Panc1 (cell line): ENCODE results near the gene SLC43A1. TPM values are rescaled to one million over a fixed set of nuclear protein-coding genes. Genes with fewer than 3 reads are reported as not detected.

Experiments
- ATAC-seq: fragments of 200-7000 bp; cut with Tn5 transposase; 2 replicates; pipeline ENCODE4 v1.9.1; 2020; ENCODE audit warnings: mild to moderate bottlenecking, moderate library complexity
- BruUV-seq: library from RNA; stranded (reverse); fragments of 400-500 nt; replicated peaks from 2 replicates; lab custom pipeline; 2021; lab: Mats Ljungman, UMichigan
- CTCF ChIA-PET: fragments of 300-600 bp; sonication (Branson Sonifier 250); formaldehyde crosslinking; loops from one replicate; lab custom pipeline; 2022; ENCODE audit warnings: antibody characterized with exemption; lab: Charles Lee
- POLR2A ChIA-PET: fragments of 300-600 bp; sonication (Branson Sonifier 250); formaldehyde crosslinking; loops from one replicate; lab custom pipeline; 2022; ENCODE audit warnings: antibody characterized with exemption; lab: Charles Lee
- DNase-seq: peaks from one replicate; pipeline ENCODE4 v3.0.0-alpha.2; 2010; ENCODE audit warnings: low read depth, low spot score
- H3K27ac ChIP-seq: 2 replicates; pipeline ENCODE4 v1.5.1; 2011; ENCODE audit warnings: mild to moderate bottlenecking, low read length, inconsistent platforms
- H3K27me3 ChIP-seq: fragments of 200-500 bp; sonication (Bioruptor generic); 2 replicates; pipeline ENCODE4 v1.6.0; 2014; ENCODE audit warnings: low read length, inconsistent platforms; ENCODE audit not compliant: control insufficient read depth, insufficient read depth
- H3K36me3 ChIP-seq: fragments of 200-500 bp; sonication (Bioruptor generic); 2 replicates; pipeline ENCODE4 v1.5.1; 2014; ENCODE audit warnings: inconsistent platforms, mild to moderate bottlenecking, low read length, moderate library complexity; ENCODE audit not compliant: control insufficient read depth, insufficient read depth
- H3K4me1 ChIP-seq: 2 replicates; pipeline ENCODE4 v1.5.1; 2011; ENCODE audit warnings: inconsistent platforms, mild to moderate bottlenecking, low read length, moderate library complexity; ENCODE audit not compliant: control insufficient read depth, insufficient read depth
- H3K4me3 ChIP-seq, 2 experiments: 2 replicates each; pipeline ENCODE4 v1.5.1; 2011 to 2012; ENCODE audit warnings: low read depth in 2 of 2, low read length in 2 of 2, mild to moderate bottlenecking in 2 of 2, inconsistent platforms in 1 of 2, moderate library complexity in 1 of 2
- H3K9me3 ChIP-seq: fragments of 200-500 bp; sonication (Bioruptor generic); 2 replicates; pipeline ENCODE4 v1.5.1; 2014; ENCODE audit warnings: low read depth, mild to moderate bottlenecking, inconsistent platforms, low read length, moderate library complexity; ENCODE audit not compliant: control insufficient read depth, insufficient read depth
- CTCF ChIP-seq: fragments of 450-650 bp; IDR thresholded peaks from 2 replicates; pipeline ENCODE4 v1.5.1; 2017; ENCODE audit warnings: mild to moderate bottlenecking
- POLR2AphosphoS5 ChIP-seq: IDR thresholded peaks from 2 replicates; pipeline ENCODE4 v1.6.1; 2012; ENCODE audit warnings: mild to moderate bottlenecking, low read depth, low read length, moderate library complexity
- REST ChIP-seq, 2 experiments: IDR thresholded peaks; 2 replicates each; pipeline ENCODE4 v1.6.1; 2011 to 2012; ENCODE audit warnings: low read depth in 2 of 2, control low read depth in 1 of 2, low read length in 1 of 2, mild to moderate bottlenecking in 1 of 2, moderate library complexity in 1 of 2; ENCODE audit not compliant: insufficient read depth in 1 of 2
- SIN3A ChIP-seq: IDR thresholded peaks from 2 replicates; pipeline ENCODE4 v1.6.1; 2012; ENCODE audit warnings: low read depth, mild to moderate bottlenecking, low read length, moderate library complexity, borderline replicate concordance; ENCODE audit not compliant: insufficient read depth
- TCF7L2 ChIP-seq: IDR thresholded peaks from 2 replicates; pipeline ENCODE4 v1.6.1; 2011; ENCODE audit warnings: mild to moderate bottlenecking, low read depth, low read length, inconsistent platforms
- in situ Hi-C: cut with HindIII; loops from 2 replicates; pipeline ENCODE4 v1.10.0; 2016; ENCODE audit warnings: low sequenced_read_pairs, low pct_unique_long_range_greater_than_20kb
- intact Hi-C: fragments of 100-400 bp; cut with micrococcal nuclease; formaldehyde crosslinking; loops from one replicate; pipeline ENCODE4 v1.10.0; 2022; ENCODE audit not compliant: unreplicated experiment
- total RNA-seq: library from RNA; stranded (reverse); gene quantifications from one replicate; pipeline ENCODE4 v1.2.1, GENCODE V29; 2021; ENCODE audit not compliant: unreplicated experiment

The SLC43A1 gene
- total RNA-seq, 1 experiment from 2014 or later = 2.0 TPM

- ChIA-PET POLR2A (no interaction called here), CTCF (interaction anchor here (1.4 kb wide), 1 partner anchor 162 kb away, joined by 6 read pairs; no protein-coding TSS in a partner anchor)
- H3K9me3 ChIP-seq = no peaks in the 10 kb centered on the region
- no peaks in the 10 kb centered on the region; the same call in 1 of the 2 replicates for H3K4me1 ChIP-seq
- in situ Hi-C loops (no loop called here), intact Hi-C loops (no loop called here)
- no peak for DNase-seq
- peaks cover 18% of the 10 kb centered on the region for H3K27me3 ChIP-seq
- no peaks in the 10 kb centered on the region for H3K36me3 ChIP-seq
- H3K4me3 ChIP-seq = no peak overlapping the region
- no TSS peak for BruUV-seq
- TF ChIP-seq TCF7L2 (no peak), POLR2AphosphoS5 (no peak), SIN3A (no peak), CTCF (no peak)
- H3K27ac ChIP-seq = no peak overlapping the region
- no peak for ATAC-seq
These were observed 36.4 kb downstream of the SLC43A1 start for GRCh38 chr11:57479021-57479663.

- no TSS peak for BruUV-seq
- POLR2A ChIA-PET = no interaction called here
- no peaks in the 10 kb centered on the region for H3K9me3 ChIP-seq
- no peak overlapping the region for H3K4me3 ChIP-seq
- DNase-seq = no peak
- in situ Hi-C loops (no loop called here), intact Hi-C loops (no loop called here)
- peaks cover 15% of the 10 kb centered on the region for H3K27me3 ChIP-seq
- no peak for ATAC-seq
- no peak overlapping the region for H3K27ac ChIP-seq
- no peaks in the 10 kb centered on the region for H3K36me3 ChIP-seq
- H3K4me1 ChIP-seq = no peaks in the 10 kb centered on the region; the same call in 1 of the 2 replicates
- no peak for TF ChIP-seq SIN3A
- no peak for TF ChIP-seq TCF7L2
- no peak for TF ChIP-seq CTCF
- no peak for TF ChIP-seq REST (IDR thresholded peaks at IDR 0.05; ENCODE audit: insufficient read depth in 1 of 2, low read depth in 2 of 2, low read length in 1 of 2)
- CTCF ChIA-PET = interaction anchor here (0.6 to 1.4 kb wide), 5 partner anchors 16 to 163 kb away, joined by 4 to 7 read pairs (median 6); no protein-coding TSS in a partner anchor
These were observed 37.9 kb downstream of the SLC43A1 start for GRCh38 chr11:57477507-57478189.
